ENCODE measurements around the gene JAG1.

The JAG1 gene

DNA sequence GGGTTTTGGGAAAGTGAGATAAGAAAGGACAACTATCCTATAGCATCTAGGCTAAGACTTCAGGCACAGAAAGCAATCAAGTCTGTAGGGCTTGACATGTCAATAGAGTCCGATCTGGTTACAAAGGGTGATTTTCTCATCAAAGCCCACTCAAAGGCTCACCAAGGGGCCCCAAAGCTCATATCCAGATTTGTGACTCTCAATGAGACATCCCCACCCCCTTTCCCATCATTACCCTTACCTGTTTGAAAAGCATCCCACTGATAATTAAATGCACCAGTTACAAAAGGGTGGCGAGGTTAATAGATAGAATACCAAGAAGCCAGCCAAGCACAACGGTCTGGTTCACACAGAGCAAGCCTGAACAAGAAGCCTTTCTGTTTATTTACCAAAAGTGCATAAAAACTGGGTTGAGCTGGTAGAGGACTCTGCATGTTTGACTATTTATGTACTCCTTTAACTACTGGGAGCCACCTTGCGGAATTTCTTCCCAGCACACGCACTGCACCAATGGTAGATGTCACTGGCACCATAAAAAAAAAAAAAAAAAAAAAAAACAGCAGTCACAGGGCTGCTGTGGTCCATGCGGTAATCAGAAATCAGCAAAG lies 6.1 kb downstream of the JAG1 start:
- DNase-seq = peak; percentile 33 to 70

DNA sequence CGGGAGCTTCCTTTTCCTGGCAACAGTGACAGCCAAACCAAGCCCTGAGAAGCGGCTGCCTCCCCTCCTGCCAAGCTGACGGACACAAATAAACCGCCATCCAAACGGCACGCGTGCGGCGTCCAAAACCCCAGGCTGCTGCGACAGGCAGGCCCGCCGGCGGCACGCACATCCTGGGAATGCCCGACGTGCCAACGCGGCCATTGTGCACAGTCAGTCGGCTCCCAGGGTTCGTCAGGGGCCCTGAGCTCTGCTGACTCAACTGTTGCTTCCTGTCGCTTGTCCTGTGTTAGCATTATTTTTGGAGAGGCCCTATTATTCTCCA lies 6.8 kb downstream of the JAG1 start:
- DNase-seq = no peak

DNA sequence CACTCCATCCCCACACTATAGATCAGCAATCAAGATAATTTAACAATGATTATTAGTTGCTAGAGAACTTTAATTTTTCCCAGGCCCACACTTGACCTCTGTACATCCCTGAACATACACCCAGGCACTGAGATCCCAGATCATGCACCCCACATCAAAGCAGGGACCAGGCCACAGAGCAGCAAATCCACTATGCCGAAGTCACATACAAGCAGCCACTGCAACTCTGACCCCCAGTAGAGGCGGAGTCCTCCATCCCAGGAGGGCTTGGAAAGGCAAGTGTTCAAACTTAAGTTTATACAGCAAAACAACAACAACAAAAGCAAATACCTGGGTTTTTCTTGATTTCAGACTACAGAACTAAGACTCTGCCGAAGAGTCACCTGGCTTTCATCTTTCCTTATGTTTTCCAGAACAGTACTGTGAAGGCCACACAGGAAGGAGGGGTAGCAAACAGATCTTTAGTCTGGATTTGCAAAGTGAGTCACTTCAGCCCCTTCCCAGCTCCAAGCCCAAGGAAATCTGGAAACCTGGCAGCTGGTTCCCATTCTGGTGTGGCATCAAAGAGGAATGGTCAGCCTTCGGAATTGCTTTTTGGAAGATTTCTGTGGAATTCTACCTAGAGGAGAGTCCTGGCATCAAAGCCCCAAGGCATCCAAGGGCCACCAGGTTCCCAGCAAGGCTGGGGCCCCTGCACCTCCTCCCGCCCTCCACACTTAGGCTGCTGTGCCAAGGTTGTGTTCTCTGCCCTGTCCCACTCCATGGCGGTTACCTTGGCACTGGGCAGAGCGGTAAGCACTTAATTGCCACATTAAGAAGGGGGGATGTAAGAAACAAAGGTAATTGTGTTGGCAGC lies 7.3 kb downstream of the JAG1 start:
- DNase-seq = no peak

DNA sequence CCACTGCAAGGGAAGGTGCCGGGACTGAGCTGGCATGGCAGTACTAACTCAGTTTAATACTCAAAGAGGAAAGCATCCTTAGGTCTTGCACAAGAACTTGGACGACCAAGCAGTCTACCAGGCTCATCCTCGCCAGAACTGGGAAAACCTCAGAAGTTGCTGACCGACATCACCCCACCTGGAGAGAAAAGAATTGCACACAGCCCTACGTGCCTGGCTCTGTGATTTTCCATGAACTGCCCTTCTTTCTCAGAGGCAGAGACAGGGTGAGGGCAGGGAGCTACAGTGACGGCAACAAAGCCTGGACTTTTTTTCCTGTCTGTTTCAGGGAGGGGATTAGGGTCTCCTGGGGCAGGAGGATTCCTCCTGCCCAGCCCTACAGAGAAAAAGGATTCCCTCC lies 8.0 kb downstream of the JAG1 start:
- DNase-seq = no peak

DNA sequence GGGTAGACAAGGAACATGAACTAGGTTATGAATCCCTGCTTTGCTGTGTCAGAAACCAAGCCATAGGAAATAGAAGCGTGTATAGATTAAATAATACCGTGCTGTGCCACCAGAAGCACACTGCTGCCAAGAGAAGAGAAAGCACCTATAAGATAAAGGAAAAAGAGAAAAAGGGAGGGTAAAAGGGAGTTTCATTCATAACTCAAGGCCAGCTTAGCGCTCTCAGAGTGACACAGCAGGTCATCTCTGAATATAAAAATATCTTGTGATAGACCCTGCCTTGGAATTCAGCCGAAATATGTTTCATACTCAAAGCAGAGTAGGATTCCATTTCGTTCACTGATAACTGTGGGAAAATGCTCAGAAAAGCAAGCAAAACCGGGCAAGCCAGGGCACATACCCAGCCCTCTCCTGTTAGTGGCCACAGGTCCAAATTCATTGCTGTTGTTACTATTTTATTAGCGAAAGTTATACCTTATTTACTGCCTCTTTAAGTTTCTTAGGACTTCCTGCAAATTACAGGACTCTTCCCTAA lies 8.7 kb downstream of the JAG1 start:
- DNase-seq = peak in 1 of 2 experiments; percentile 24

DNA sequence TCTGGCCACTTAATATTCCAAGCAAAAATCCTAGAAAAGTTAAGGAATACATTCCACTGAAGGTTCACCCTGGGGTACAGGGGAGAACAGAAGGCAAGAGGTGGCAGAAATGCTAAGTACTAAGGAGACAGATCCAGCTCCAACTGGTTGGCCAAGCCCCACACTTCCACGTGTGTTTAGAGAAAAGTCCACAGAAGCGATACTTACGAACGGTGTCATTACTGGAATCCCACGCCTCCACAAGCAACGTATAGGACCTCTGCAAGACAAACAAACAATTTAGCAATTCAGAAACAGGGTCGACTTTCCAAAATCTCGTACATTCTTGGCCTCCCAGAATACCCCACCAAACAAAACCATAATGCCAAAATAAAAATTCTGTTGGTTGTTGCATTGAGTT lies 10.0 kb downstream of the JAG1 start:
- no peak for DNase-seq

DNA sequence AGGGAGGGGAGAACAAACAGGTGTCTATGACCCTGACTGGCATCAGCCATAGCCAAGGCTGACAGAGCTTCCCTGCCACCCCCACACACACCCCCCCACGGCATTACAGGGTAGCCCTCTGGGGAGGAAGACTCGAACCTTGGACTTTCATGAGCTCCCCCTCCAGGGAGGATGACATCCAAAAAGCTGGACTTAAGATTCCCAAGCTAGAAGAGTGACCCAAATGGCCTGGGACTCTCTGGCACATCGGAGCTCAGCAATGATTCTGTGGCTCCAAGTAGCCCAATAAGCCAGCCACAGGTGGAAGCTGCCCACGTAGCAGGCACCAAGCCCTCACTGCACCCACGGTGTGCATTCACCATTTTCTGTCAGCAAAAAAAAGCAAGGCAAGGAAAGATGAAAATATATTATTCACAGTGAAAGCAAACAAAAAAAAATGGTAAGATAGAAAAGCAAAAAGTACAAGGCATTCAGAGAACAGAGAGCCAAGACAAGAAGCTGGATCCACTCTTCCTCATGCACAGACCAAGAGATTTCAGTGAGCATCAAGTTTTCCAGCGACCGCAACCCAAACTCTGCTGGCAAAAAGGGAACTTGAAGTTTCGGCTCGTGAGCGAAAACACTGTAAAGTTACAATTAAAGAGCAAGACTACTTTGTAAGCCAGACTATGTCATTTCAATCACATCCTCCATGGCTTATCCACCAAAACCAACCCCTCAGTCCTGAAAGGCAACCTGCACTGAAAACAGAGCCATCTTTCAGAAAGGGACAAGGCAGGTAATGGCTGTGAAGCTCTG lies 10.9 kb downstream of the JAG1 start:
- DNase-seq = no peak

DNA sequence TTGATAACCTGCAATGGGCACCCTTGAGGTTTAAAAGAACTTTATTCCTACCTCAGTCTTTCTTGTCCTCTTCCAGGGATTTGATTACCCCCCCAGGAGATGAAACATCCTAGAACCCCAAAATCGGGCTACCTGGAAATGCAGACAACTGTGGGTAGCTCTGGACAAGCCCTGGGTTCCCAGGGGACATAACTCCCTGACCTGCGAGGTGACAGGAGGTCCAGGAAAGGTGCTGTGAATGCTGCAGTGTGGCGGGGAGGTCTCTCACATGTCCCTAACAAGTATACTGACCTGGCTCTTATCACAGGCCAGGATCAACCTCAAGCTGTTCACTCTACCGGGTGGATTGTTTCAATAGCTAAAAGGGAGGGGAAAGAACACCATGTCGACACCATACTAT lies 11.6 kb downstream of the JAG1 start:
- no peak for DNase-seq

DNA sequence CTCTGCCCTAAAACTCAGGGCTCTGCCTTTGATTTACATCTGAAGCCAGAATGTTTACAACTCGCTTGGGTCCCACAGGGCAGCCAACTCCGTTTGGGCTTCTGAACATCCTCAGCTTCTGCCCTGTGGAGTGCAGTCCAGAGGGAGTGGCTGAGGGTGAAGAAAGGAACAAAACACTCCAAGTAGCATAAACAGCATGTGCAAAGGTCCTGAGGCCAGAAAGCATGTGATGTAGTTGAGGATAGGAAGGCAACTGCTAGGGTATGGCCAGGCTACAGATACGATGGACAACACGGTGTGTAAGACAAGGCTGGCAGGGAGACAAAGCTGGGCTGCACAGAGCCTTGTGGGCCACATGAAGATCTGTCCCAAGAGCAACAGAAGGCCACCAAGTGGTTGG lies 12.5 kb downstream of the JAG1 start:
- DNase-seq = no peak

DNA sequence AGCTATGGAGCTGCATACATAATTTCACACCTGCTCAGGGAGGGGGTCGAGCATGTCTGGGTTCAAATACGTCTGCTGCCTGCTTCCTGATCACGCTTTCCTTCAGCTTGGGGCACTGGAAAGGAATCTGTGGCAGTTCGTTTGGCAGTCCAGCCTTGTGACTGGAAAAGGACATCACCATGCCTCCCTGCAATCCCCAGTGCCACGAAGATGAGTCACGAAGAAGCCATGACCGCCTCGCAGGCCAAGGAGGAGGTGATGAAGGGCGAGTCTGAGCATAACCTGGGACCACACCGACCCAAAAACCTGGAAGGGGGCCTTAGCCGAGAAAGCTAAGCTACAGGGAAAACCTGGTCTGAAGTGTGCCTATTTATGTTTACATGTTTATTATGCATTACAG lies 13.1 kb downstream of the JAG1 start:
- no peak for DNase-seq

DNA sequence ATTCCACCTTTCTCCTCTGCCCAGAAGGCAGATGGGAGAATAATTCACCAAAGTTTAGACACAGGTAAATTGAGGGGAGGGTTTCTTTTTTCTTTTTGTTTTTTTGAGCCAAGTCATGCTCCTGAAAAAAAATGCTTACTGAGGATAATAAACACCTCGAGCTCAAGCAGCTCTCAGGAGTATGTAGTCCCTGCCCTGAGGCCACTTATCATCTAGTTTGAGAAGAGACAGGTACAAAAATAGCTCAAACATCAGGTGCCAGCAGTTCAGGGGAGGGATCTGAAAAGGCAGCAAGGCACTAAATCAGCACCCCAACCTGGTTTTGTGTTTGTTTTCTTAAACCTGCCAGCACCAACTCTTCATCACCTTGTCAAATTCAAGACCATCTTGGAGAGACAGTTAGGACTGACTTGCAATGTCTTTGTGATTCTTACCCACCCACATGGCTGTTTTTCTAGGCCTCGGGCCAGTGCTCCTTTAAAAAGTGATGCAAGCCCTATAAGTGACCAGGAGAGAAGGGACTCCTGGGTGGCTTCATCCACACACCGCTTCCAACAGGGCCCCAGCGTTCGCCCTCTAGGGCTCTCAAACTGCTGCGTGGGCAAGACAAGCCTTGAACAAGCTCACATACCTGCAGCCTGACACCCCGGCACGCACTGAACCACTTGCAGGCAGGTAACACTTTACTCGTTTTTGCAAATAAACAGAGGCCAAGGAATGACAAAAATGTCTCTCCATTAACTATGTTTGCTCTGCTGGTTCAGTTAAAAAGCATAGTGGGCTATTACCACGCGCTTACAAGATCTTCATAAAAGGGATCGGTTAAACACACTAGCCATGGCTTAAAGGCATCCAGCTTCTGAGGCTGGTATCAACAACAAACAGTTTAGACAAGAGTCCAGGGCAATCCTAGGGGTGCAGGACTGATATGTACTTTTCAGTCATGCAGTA lies 13.9 kb downstream of the JAG1 start:
- no peak for DNase-seq

DNA sequence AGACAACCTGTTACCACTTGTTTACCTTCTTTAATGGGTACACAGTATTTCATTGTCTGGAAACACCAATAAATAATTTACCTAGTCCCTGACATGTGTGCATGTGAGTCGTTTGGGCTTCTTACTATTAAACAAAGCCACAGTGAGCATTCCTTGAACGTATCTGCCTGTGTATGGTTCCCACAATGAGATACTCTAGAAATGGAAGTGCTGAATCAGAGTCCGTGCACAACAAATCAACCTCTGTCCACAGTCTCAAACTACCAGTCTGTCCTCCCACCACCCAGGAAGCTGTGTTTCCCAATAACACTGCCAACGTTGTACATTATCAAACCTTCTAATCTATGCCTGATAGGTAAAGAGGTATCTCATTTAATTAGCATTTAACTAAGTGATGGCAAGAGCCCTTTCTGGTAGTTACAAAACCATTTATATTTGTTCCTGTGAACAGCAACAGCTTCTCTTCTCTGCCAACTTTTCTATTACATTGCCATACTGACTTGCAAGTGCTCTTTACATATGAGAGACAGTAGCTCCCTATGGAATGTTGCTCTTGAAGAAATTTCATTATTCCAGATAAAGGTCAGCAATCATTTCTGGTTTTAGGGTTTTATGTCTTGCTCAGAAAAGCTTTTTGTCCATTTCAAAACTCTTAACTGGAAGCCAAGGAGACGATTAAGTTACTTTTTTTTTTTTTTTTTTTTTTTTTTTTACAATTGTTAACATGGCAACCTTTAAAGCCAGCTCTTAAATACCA lies 14.7 kb downstream of the JAG1 start:
- DNase-seq = no peak

DNA sequence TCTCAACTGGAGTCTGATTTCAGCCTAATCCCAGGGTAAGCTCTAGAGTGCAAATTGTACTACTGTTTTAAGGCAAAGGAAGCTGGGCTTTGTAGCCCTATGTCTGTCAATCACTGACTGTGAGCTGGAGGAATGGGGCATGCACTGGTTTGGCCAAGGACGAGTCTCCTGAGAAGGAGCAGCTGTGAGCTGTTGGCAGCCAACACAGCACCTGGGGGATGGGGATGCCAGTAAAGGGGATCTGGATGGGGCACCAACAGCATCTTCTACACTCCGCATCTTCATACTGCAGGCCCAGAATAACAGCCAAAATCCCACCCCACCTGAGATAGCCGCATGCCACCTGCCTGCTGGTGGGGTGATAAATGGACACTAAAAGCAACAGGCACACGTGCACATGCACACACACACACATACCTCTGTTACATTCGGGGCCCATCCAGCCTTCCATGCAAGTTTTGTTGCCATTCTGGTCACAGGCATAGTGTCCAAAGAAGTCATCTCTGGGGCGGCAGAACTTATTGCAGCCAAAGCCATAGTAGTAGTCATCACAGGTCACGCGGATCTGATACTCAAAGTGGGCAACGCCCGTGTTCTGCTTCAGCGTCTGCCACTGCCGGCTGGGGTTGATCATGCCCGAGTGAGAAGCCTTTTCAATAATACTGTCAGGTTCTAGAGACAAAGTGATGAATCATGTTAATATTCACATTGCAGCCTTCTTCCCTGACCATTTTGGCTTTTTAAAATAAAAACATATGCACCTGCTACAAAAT lies 15.6 kb downstream of the JAG1 start:
- no peak for DNase-seq

DNA sequence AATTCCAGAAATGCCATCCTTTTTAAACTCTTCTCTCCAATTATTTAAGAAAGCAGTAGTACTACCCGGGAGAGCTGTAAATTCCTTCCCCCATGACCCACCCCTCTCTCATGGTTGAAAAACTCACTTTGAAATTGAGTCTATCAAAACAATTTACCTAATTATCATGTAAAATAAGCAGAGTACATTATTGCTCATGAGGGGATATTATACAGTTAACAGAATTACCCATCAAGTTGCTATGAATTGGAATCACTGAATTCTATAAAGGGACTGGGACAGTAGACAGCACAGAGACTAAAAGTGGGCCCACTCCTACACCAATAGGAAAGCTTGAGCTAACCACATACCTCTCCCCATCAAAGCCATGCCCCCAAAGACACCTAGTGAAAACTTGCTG lies 16.3 kb downstream of the JAG1 start:
- DNase-seq = no peak

DNA sequence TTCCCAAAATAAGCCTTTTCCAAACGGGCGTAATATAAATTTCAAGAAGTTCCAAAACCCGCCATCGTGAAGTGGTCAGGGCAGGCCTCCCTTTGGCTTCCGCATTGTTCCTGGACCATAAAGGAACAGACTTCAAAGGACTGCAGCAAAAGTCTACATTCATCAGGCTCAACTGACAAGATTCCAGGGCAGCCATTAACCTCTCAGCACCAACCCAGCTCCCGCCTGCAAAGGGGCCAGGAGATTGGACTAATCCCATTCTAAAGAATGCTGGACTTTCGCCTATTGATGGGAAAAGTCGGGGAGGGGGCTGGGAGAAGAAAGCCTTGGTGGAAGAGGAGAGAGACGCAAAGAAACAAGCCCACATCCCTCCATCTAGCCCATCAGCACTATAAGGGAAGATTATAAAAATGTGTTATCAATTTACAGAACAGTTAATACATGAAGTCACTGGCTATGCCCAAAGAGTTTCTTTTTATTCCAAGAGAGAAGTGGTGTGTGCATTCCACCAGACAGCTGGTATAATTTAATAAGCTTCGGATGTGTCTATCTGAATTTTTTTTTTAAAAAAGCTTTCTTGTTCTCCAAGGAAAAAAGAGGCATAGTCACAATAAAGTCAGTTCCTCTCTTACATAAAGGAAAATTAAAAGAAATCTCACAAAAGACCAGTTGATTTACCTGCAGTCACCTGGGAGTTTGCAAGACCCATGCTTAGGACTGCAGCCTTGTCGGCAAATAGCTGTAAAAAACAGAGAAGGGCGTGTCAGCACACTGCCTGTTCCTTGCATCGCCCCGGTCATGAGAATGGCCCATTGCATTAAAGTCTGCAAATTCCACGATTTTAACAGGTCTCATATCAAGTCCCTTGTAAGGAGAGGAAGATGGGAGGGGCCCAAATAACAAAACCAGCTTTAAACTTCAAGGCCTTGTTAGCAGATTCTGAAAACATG lies 17.8 kb downstream of the JAG1 start:
- no peak for DNase-seq

DNA sequence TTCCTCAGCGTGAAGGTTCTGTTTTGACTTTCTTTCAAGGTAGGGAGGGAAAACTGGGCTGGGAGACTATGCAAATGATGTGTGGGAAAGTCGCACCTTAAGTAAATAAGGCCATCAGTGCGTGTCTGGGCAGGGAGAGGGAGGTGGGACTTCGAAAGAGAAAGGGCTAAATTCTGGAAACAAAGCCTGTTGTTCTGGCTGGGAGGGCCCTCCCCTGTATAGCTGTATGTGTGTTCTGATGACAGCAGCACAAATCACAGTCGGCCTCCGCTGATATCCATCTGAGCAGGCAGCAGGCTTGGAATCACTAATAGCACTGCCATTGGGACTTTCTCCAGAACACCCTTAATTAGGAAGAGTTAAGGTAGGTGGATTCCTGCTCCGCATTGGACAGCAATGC lies 19.2 kb downstream of the JAG1 start:
- peak; percentile 94 for DNase-seq

DNA sequence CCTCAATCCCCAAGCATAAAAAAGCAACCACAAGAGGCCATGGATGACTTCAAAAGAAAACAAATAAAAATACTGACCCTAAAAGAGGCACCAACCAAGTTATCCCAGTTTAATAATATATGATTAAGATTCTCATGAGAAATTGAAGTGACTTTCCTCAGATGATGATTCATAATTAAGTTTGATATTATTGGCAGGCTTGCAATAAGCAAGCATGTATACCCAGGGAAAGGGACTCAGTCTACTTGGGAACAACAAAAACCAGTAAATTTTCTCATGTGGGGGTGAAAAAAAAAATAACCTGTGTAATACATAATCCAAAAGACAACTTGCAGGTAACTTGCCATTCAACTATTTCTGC lies 19.6 kb downstream of the JAG1 start:
- no peak for DNase-seq

DNA sequence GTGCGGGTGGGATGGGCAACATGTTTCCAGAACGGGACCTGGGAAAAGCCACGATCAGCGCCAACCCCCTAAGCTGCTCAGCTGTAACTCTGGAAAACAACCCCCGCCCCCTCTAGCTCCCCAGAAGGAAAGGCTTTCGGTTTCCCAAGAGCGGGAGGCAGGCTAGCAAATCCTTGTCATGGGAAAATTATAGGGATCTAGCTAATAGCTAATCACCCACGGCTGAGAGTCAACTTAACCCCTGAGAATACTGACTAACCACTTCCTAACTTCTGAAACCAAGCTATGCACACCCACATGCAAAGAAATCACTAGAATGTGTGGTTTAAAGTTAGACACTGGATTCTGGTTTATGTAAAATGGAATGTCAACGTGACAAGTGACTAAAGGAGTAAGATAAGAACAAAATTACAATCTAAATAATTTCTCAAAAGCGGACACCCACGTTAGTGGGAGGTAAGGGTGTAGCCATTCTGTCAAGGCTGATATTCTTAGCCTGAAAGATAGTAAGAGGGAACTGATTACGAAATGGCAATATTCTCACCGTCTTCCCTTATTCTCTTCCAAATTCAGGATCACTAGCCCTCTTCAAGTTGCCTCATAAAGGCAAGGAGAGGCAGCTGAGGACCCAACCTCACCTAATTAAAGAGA lies 20.1 kb downstream of the JAG1 start:
- peak in 1 of 2 experiments; percentile 16 for DNase-seq

DNA sequence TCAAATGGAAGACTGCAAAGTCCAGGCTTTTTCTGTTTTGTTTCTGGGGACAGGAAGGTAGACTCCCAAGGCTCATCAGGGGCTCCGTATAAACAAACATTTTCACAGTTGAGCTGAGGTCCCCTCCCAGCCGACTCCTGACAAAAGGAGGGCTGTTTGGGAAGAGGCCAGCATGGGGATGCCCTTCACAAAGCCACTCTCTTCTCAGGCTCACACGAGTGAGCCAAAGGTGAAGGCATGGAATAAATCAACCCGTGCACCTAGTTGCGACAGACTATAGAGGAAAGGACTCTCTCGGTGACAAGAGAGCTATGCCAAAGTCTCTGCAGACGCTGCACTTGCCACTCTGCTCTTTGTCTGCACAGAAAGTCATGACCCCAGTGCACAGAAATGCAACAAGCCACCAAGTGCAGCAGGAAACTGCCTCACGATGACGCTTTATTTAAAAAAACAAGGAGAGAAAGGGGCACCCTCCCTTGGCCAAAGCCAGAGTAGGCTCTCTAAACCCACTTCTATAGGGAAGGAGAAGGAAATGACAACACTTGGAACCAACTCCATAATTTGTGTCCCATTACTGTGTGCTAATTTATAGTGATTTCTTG lies 21.0 kb downstream of the JAG1 start:
- DNase-seq = peak; percentile 41 to 66

Data from NCI-H526 (cell line).